GM19397 (cell line): Measurements from ENCODE around the gene ATXN10.

Experiments
- ATAC-seq: cut with Tn5 transposase; IDR thresholded peaks from one replicate; pipeline ENCODE4 v1.9.1; 2021; ENCODE audit warnings: mild to moderate bottlenecking, moderate library complexity; ENCODE audit not compliant: unreplicated experiment

ATXN10 gene

DNA sequence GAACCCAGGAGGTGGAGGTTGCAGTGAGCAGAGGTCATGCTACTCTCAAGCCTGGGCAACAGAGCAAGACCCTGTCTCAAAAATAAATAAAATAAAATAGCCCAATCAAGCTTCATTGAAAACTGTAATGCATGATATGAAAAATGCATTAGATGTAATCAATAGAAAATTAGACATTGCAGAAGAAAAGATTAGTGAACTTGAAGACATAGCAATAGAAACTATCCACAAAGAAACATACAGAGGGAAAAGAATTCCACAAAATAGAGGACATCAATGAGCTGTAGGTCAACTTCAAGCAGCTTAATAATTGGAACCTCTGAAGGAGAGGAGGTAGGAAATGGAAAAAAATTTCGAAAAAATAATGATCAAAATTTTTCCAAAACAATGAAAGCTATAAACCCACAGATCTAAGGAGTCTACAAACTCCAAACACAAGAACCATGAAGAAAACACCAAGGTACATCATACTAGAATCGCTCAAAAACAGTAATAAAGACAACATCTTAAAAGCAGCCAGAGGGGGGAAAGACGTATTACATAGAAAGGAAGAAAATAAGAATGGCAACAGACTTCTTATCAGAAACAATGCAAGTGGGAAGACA is 201.1 kb downstream of the ATXN10 start:
- no peak for ATAC-seq

DNA sequence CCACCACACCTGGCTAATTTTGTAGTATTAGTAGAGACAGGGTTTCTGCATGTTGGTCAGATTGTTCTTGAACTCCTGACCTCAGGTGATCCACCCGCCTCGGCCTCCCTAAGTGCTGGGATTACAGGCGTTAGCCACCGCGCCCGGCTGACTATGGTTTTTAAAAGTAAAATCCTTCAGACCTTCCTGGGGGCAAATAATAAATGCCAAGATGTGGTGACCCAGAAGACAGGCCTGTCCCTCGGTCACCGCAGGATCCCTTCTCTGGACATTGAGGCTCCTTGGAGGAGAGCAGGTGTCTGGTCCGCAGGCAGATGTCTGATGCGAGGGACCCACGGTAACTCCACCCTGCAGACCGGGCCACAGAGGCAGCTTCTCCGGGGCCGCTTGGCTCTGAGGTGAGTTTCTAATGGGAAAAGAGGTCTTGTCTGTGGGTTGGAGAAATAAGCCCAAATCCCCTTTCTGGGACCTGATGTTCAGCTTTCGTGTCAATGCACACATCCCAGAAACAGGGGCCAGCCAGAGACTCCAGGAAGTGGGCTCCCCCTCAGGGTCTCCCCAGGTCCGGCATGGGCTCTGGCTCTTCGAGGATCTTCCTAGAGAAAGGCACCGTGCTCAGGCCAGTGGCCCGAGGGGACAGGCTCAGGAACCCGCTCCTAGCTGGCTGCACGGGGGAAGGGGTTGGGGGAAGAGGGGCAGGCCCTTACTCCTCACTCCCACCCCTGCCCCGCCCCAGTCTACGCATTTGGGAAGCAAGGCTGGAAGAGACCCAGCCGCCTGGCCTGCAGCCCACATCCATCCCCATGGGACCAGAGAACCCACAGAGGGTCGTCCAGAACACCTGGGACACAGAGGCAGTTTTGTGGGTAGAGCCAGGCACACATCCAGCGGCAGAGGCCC is 204.8 kb downstream of the ATXN10 start:
- no peak for ATAC-seq

DNA sequence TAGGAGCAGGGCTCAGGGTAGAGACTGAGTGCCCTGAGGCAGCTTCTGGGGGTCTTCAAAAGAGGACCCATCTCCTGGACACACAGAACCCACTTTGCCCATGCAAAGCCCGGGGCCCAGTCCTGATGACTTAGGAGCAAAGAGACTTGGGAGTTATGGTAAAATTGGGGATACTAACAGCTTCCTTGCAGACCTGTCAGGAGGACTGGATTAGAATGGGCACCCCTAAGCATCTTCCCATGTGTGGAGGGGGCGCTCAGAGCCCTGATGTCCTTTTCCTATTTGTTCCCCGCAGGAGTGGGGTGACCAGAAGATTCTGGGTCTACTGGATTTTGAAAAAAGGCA is 205.4 kb downstream of the ATXN10 start:
- no peak for ATAC-seq

DNA sequence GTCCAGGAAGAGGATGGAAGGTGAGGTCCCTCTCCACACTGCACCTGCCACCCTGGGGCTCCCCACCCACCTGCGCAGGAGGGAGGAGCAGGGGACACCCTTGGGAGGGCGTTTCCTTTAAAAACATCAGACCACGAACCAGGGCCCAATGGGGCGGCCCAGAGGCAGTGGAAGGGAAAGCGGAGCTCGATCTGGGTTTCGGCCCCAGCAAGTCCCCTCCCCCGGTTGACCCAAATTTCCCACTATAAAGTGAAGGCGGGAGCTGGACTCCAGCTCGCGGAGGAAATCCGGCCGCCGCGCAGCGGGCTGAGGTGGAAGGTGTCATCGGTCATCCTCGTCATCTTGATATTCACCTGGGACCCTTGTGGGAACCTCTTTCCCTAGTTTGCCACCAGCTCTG is 206.0 kb downstream of the ATXN10 start:
- no peak for ATAC-seq

DNA sequence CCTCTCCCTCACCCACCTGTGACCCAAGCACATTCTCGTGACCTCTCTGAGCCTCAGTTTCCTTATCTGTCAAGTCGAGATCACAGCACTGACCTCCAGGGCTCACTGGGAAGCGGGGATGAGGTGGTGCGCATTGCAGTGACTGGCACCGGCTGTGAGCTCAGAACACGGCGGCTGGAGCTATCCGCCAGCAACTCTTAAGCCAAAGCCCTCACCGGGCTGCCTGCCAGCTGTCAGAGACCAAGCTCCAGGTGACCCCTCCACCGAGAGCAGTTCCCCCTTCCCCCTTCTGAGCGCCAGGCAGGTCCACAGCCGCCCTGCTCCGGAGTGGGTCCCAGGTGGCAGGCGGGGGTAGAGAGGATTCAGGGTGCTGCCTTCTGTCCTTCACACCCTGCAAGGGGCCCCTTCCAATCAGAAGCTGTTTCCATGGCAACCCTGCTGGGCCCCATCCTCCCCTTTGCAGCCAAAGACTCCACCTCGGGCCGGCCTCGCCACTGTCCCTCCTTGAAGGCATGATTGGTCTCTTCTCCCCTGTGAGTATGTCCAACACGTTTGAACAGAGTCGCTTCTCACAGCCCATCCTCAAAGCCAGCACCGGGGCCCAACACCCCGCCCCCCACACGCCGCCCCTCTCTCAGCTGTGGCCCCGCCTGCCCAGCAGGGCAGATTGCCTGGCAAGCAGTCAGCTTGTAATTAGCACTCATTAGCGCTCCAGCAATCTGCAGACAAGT is 206.6 kb downstream of the ATXN10 start:
- ATAC-seq, result no peak

DNA sequence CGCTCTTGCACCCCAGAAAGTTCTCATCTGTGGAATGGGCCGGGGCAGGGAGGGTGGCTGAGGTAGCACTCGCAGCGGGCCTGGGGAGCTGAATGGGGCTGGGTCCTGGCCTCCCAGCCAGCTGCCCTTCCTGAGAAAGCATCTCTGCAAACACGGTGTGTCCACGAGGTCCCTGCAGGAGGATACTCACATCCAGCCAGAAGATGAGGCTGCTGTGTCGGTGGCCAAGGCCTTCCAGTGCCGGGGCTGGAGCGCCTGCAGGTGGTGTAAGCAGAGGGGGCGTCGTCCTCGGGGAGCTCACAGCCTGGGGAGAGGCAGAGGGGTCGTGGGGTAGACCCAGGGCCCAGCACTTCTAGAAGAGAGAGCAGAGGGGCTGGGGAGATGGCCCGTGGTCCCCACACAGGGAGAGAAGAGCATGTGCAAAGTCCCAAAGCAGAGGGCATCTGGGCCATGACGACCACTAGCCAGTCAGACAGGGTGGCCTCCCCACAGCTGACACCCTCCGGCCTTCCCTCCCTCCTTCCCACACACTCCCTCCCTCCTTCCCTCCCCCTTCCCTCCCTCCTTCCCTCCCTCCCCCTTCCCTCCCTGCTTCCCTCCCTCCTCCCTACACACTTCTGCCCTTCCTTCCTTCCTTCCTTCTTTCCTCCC is 207.4 kb downstream of the ATXN10 start:
- ATAC-seq, result no peak

DNA sequence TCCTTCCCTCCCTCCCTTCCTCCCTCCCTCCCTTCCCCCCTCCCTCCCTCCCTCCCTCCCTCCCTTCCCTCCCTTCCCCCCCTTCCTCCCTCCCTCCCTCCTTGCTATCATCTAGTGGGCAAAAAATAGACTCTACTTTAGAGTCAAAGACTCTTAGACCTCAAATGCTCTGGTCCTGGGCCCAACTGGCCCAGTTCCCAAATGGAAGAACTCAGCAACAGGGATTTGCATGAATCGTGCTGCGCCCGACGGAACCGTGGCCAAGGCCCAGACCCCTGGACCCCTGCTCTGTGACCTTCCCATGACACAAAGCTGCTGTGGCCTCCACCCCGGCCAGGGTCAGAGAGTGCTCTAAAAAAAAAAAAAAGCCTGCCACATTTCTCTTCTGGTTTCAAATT is 207.9 kb downstream of the ATXN10 start:
- ATAC-seq, result no peak

DNA sequence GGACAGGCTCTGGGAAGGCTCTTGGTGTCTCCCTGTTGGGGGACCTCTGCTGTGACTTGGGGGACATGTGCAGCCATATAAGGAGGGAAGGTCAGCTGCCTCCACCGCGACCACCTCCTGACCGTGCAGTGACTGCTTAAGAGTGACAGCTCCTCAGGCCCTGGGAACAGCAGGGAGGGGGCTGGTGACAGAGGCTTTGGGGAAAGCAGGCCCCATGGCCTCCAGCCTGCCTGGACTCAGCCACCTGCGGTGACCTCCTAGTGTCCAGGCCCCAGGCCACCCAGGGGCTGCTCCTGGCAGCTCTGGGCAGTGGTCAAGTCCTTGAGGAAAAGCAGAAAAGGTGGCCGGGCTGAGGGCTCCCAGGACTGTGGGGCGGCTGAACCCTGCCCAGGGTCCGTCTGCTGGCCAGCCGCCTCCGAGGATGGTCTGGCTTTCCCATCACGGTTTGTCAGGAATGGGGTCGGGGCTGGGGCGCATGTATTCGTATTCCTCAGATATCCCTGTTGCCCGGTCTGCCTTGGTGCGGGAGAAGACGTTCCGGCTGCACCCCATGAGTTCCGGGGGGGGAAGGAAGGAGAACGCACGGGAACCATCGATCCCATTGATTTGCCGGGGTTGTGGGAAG is 208.6 kb downstream of the ATXN10 start:
- ATAC-seq, result no peak

DNA sequence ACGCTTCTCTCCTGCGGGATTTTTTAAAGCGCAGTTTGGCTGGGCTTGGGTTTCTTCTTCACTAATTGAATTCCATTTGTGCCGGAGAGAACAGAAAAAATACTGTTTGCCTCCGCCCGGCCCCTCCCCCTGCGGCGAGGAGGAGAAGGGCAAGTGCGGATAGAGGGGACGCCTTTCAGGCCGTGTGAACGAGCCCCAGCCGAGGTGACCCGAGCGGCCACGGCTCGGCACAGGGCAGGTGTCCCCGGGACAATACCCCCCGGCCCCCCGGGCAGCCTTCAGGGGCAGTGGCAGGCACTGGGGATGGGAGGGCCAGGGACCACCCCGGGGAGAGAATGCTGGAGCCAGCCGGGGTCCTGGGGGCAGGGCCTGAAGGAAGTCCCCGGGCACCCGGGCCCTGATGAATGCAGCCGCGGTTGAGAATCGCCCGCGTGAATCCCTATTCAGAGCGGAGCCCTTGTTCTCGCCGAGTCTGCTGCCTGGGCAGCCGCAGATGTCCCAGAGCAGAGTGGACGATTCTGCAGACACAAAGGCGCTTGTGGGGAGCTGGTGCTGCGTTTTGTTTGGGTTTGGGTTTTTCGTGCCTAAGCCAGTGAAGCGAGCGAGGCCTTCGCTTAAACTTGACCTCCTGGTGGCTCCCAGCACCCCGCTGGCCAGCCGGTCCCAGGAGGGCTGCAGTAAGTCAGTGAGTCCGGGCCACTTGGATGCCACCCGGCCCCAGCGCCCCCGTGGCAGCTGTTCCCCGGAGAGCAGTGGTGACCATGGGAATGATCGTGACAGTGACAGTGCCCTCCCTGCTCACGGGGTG is 209.3 kb downstream of the ATXN10 start:
- ATAC-seq, result no peak

DNA sequence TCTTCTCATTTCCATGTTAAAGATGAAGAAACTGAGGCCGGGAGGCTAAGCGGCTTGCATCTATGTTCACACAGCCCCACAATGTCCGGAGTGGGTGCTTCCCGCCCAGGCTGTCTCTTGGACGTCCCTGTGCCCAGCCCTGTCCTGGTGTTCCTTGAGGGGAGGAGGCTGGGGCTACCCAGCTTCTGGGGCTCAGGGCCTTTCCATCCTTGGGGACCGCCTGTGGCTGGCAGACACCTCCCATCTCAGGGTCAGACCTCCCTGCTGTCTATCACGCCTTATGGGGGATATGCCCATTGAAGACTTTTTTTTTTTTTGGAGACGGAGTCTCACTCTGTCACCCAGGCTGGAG is 209.9 kb downstream of the ATXN10 start:
- no peak for ATAC-seq

DNA sequence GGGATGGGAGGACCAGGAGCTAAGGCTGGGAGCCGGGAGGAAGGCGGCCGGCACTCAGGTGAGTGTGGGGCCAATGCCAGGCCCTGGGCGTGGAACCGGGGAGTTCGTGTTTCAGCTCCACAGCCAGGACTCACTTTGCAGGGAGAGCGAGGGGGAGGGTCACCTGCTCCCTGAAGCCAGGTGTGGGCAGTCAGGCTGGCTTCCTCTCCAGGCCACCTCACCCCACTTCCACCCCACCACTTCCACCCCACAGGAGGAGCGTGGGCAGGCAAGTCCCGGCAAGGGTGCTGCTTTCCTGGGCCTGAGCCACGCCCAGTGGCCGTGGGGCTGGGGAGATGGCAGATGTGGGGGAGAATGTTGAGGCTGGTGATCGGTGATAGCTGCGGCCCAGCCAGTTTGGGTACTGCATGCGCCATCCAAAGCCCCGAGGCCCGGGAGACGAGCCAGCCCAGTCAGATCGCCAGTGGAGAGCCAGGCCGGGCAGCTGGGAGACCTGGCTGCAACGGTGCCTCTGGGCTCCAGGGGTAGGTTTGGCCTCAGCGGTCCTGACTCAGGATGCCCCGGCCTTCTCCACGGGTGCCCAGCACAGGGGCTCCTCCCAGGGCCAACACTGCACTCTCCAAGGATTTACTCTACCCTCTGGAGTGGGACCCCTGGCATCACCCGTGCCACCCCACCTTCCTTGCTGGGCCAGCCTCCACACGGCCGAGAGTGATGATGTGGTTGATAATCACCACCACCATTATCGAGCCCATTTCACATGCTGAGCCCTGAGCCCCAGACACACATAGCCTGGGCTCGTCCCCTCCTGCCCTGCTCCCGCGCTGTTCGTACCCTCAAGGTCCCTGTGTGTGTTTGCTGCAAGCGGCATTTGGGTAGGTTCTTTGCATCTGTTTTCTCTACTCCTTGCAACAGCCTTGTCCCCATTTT is 211.5 kb downstream of the ATXN10 start:
- no peak for ATAC-seq

DNA sequence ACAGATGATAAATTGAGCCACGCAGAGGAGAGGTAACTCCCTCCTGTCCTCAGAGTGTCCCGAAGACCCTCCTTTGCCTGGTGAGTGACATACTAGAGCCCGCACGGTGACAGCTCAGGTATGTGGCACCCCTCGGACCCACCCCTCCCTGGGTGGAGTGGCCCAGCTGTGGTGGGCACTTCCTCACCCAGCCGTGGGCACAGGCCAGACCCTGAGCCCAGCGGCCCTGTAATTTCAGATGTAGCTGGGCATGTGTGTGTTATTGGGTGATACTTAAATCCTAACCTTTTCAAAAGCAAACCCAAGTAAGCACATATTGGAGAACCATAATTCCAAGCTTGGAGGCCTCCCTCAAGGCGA is 212.2 kb downstream of the ATXN10 start:
- no peak for ATAC-seq

DNA sequence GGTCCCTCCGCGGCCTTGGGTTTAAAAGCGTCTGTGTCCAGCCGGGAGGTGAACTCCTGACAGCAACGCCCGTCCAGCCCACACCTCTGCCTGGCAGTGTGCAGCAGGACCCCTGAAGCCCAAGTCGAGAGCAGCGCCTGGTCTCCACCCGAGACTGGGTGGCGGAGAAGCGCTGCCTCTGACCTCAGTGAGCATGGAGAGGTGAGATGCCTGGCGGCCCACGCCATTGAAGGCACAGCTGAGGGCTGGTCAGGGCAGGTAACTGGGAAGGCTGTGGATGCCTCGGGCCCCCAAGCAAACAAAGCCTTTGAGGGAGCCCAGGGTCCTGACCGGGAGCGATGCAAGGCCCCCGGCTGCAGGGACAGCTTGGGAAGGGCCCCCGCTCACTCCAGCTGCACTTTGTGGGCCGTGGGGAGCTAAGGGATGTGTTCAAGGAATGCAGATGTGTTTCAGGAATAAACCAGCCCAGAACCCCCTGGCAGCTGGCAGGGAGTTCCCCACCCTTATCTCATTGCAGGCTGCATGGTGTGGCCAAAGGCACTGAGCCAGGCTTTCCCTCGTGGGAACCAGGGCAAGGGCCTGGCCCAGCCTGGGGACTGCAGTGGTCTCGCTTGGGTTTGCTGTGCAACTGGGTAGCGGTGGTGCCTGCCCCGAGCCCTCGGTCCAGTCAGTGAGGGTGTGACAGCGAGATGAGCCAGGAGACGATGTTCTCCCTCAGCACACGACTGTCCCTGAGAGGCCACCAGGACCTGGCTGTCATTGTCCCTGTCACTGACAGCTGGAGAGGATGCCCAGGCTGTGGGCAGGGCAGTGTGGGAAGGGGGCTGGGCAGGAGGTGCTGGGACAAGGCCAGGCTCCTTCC is 212.8 kb downstream of the ATXN10 start:
- ATAC-seq, result no peak

DNA sequence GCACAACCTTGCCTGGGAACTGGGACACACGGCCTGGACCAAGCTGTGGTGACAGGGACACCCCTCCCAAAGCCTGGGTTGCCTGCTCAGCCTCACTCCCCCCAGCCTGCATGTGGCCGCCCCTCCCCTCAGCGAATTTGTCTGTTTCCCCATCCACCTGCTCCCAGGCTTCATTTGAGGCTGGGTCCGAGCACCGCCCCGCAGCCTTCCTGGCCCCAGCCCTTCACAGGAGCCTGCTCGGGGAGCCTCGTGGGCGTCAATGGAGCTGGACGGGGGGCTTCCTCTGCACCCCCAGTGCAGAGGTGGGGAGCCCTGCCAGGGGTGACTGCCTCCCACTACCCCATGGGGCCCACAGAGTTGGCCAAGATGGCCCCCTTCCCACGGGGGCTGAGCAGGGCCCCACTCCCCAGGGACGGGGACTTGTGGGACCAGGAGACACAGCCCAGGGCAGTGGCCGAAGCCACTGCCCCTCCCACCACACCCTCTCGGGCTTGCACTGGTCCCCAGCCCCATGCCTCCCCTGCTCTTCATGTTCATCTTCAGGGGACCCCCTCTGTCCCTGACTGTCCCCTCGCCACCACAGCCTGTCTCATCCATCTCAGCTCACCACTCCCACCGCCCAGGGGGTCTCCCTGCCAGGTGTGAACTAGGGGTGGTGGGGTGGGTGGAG is 213.7 kb downstream of the ATXN10 start:
- no peak for ATAC-seq

DNA sequence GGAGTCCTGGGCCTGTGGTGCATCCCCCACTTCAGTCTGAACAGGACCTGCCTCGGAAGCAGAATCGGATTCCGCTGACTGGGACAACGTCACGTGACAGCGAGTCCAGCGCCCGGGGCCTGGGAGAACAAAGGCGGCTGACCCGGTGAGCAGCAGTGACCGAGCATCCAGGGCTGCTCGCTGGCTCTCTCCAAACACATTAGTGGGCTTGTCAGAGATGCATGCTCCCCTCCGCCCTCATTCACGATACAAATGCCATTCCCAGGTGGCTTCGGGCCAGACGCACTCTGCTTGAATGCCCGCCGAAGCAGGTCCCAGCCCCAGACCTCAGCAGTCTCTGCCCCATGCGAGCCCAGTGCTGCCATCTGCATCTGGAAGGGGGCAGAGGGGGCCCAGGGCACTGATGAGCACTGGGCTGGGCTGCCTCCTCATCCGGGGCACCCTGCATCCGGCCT is 214.3 kb downstream of the ATXN10 start:
- ATAC-seq, result no peak

DNA sequence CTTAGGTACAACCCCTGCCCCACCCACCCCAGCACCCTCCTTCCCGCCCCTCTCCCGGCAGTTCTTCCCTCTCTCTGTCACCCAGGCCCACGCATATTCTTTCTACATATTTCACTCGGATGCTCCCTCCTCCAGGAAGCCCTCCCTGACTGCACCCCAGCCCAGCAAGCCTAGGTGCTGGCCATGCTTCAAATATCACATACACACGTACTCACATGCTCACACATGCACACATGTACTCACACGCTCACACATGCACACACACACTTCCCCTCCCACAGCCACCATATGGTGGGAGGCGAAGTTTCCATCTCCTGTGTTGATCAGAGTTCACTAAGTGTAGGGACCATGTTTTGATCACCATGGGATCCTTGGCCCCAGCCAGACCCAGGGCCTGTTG is 214.9 kb downstream of the ATXN10 start:
- ATAC-seq, result no peak

DNA sequence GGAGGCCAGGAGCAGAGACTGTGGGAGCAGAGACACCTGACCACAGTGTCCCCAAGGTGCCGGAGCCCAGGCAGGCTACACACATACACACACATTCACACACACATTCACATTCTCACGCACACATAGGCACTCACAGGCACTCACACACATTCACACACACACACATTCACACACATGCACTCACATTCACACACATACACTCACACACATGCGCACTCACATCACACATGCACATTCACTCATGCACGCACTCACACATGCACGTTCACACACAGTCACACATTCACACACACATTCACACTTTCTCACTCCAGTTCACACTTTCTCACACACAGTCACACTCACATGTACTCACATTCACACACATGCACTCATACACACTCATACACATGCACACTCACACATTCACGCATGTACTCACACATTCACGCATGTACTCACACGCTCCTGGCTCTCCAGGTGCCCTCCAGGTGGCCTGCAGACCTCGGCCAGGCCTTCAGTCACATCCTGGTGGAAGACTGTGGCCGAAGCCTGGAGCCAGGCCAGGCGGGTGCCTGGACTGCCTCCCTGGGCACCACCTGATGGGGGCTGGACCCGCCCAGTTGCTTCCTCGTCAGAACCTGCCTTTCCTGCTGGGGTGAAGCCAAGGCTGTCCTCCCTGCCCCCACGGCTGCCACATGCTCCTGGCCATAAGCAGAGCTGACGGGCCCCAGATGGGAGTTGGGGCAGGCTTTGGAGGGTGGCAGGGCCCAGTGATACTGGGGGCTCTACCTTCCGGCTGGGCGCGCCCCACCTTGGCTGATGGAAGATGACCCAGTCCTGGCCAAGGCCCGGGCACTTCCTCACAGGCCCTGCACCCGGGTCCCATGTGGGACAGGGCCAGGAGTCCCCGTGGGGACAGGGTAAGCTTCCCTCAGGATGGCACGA is 215.8 kb downstream of the ATXN10 start:
- no peak for ATAC-seq
